Hypothalamus (tissue), 51 donors: ENCODE data around the gene FBXL14.
A peak's percentile ranks its signal among the peaks of the same experiment; 100 is the strongest.
"Not testable (repeated sequence)": the region's sequence is repeated elsewhere in the genome, so short reads cannot be mapped to it uniquely, and the experiment has no call there.

Experiments
- DNase-seq, 51 donors: peaks; one replicate each; lab custom pipeline; 2025; lab: John Stamatoyannopoulos, UW

Gene FBXL14

GRCh38 chr12:1575408-1576401 is 18.7 kb downstream of the FBXL14 start:
- DNase-seq = no peak

DNA sequence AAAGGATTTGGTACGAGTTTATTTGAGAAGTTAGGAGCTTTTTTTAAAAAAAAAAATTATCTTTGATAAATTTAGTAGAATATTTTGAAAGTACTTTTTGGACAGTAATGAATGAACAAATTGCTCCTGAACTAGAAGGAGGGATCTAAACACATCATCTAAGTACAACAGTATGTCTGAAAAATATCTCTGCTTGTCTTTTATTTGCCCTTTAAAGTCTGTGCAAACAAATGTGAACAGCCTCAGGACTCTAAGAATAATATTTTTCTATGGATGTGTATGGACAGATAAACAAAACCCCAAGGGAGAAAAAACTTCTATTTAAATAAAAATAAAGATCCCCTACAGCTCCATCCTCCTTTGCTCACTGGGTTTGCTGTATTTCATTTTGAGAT is 19.5 kb downstream of the FBXL14 start:
- DNase-seq = no peak

GRCh38 chr12:1573960-1574864 is 20.2 kb downstream of the FBXL14 start:
- DNase-seq = peak in 1 of 51 donors; percentile 5

DNA sequence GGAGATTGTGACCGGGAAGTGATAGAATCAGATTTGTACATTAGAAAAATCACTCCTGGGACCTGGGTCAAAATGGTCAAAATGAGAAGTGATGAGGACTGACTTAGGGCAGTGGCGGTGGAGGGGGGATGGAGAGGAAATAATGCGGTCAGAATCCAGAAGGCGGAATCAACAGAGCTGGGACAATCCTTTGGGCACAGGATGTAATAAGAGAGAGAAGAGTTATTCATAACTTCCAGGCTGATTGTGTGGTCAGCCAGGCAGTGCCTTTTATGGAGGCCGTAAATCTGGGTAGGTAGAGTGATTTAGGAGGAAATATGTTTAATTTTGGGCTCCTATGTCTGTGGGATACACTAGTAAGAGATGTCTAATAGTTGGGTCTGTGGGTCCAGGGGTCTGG is 21.6 kb downstream of the FBXL14 start:
- no peak for DNase-seq

DNA sequence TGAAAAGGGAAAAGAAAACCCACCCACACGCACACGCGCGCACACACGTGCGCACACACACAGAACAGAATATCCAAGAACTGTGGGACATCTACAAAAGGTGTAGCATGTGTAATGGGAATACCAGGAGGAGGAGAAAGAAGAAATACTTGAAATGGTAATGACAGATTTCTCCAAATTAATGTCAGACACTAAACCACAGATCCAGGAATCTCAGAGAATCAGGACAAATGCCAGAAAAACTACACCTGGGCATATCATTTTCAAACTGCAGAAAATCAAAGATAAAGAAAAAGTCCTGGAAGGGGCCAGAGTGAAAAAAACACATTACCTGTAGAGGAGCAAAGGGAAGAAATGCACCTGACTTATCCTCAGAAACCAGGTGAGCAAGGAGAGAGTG is 26.5 kb downstream of the FBXL14 start:
- no peak for DNase-seq

DNA sequence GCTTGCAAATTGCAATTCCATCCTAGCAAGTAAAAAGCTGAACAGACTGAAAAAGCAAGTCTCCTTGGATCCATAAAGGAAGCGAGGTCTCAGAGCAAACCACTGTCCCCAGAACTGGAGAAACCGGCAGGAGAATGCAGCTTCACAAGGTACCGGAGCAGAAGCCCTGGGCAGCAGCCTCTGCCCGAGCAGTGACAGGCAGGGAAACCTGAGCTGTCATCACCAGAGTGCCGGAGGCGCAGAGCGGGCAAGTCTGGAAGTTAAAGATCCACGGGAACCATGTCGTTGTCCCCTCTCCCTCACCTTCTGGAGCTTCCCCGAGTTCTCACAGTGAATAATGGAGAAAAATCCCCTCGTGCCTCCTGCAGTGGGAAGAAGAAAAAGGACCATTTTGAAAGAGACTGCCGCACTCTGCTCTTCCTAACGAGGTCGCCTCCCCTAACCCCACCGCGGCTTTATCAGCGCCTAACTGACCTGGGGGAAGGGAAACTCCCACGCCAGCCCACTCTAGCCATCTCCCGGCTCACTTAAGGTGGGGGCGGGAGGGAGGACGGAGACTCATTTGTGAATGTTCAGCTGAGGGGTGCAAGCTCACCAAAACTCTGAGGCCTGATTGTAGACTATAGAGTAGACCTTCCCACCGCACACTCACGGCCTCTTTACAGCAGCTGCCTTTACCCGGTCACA is 27.8 kb downstream of the FBXL14 start:
- no peak for DNase-seq

DNA sequence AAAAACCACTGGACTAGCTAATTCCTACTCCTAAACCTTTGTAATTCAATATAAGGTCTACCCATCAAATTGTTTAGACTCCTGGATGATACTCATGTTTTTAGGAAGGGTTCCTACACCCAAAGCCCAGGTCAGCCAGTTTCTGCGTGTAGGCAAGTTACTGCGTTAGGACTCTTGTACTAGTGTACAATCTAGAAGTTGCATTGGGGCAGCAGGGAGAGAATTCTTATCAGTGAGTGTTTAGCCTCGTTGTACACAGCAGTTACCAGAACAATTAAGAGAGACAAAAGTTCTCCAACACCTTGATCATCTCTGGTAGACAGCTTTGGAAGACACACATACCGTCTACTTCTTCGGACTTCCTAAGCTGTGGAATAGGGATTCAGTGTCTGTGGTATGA is 29.2 kb downstream of the FBXL14 start:
- DNase-seq = no peak

- DNase-seq = no peak
Observed at GRCh38 chr12:1564067-1564466, 30.3 kb downstream of the FBXL14 start.

GRCh38 chr12:1562813-1563407 is 31.5 kb downstream of the FBXL14 start:
- DNase-seq = no peak

- DNase-seq = no peak
Observed at GRCh38 chr12:1560704-1561103, 33.7 kb downstream of the FBXL14 start.

GRCh38 chr12:1559676-1560091 is 34.7 kb downstream of the FBXL14 start:
- no peak for DNase-seq

GRCh38 chr12:1558108-1558507 is 36.3 kb downstream of the FBXL14 start:
- not testable (repeated sequence) for DNase-seq

DNA sequence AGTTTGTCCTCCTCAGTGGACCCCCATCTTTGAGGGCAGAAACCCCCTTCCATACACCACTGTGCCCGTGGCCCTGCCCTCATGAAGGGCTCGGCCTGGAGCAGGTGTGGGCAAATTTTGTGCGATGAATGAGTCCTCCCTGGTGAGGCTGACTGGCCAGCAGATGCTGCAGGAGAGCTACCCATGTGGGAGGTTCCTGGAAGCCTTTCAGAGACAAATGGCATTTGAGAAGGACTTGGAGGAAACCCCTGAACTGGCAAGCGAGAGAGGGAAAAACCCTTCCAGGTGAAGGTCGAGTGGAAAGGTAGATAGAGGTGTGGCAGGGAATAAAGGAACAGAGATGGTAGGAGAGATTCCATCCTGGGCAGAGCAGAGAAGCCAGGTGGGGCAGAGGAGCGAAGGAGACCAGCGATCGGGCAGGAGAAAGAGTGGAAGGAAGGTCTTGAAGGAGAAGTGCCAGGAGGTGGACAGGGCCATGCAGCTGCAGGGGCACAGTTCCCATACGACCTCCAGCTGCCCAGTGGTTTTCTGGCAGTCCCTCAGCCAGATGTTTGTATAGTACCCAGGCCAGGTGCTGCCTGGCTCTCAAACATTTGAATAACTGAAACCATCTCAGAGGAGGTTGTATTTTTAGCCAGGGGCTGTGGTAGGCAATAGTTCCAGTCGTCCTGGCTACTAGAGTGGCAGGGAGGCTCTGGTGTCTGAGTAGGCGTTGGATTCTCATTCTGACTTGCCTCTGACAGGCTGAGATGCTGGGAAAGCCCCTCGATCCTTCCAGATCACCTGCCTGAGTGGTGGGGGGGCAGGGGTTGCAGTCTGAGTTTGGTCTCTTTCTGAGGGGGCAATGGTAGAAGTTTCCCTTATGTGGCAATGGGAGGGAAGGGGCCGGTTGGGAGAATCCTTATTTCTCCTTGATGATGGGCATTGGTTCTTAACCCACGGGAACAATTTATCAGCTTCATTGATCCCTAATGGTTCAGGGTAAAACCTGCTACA is 40.1 kb downstream of the FBXL14 start:
- no peak for DNase-seq

- no peak for DNase-seq
Observed at GRCh38 chr12:1553536-1553935, 40.8 kb downstream of the FBXL14 start.

GRCh38 chr12:1552911-1553491 is 41.4 kb downstream of the FBXL14 start:
- DNase-seq = no peak

- DNase-seq = no peak
Observed at GRCh38 chr12:1552171-1552570, 42.2 kb downstream of the FBXL14 start.

- DNase-seq = no peak
Observed at GRCh38 chr12:1551496-1551895, 42.9 kb downstream of the FBXL14 start.

- no peak for DNase-seq
Observed at GRCh38 chr12:1546931-1547640, 47.3 kb downstream of the FBXL14 start.
